Measurements from ENCODE around the gene TYRO3.

TYRO3 gene

GRCh38 chr15:41558400-41559238 is at the start of gene TYRO3:
TSS of gene TYRO3 (plus strand) at chr15:41559212. CDS start at chr15:41559258, 46 bp downstream.
- H3K27me3 ChIP-seq (ENCODE audit: insufficient read depth, low read length), result no peaks in the 10 kb centered on the region
- H3K4me1 ChIP-seq (ENCODE audit: control insufficient read depth, insufficient read depth, low read length, unreplicated experiment), result peaks cover 18% of the 10 kb centered on the region
- H3K27ac ChIP-seq (ENCODE audit: low read depth, low read length), result peak within 1 kb of the TSS; percentile 51
- peak within 1 kb of the TSS; percentile 97 for H2AFZ ChIP-seq (ENCODE audit: low read length, unreplicated experiment)
- H3K36me3 ChIP-seq (ENCODE audit: insufficient read depth, low read length), result no peaks in the 10 kb centered on the region
- no peaks in the 10 kb centered on the region for H3K79me2 ChIP-seq (ENCODE audit: control insufficient read depth, insufficient read depth, low read length, unreplicated experiment)
- peak within 1 kb of the TSS; percentile 89 for H3K4me3 ChIP-seq (ENCODE audit: low read depth, low read length)

GRCh38 chr15:41510728-41511127 is 48.3 kb upstream of the TYRO3 start:
- H3K79me2 ChIP-seq (ENCODE audit: control insufficient read depth, insufficient read depth, low read length, unreplicated experiment), result no peaks in the 10 kb centered on the region
- H3K4me1 ChIP-seq (ENCODE audit: control insufficient read depth, insufficient read depth, low read length, unreplicated experiment), result peaks cover 11% of the 10 kb centered on the region
- no peak overlapping the region for H2AFZ ChIP-seq (ENCODE audit: low read length, unreplicated experiment)
- no peak overlapping the region for H3K4me3 ChIP-seq (ENCODE audit: low read depth, low read length)
- peaks cover 34% of the 10 kb centered on the region for H3K27me3 ChIP-seq (ENCODE audit: insufficient read depth, low read length)
- H3K36me3 ChIP-seq (ENCODE audit: insufficient read depth, low read length), result no peaks in the 10 kb centered on the region
- H3K27ac ChIP-seq (ENCODE audit: low read depth, low read length), result no peak overlapping the region

GRCh38 chr15:41511331-41511898 is 47.6 kb upstream of the TYRO3 start:
- no peak overlapping the region for H3K27ac ChIP-seq (ENCODE audit: low read depth, low read length)

GRCh38 chr15:41511899-41512369 is 47.1 kb upstream of the TYRO3 start:
- H3K27me3 ChIP-seq (ENCODE audit: insufficient read depth, low read length), result peaks cover 34% of the 10 kb centered on the region
- H3K36me3 ChIP-seq (ENCODE audit: insufficient read depth, low read length), result no peaks in the 10 kb centered on the region
- no peak overlapping the region for H3K27ac ChIP-seq (ENCODE audit: low read depth, low read length)
- peaks cover 11% of the 10 kb centered on the region for H3K4me1 ChIP-seq (ENCODE audit: control insufficient read depth, insufficient read depth, low read length, unreplicated experiment)
- no peak overlapping the region for H2AFZ ChIP-seq (ENCODE audit: low read length, unreplicated experiment)
- H3K79me2 ChIP-seq (ENCODE audit: control insufficient read depth, insufficient read depth, low read length, unreplicated experiment), result no peaks in the 10 kb centered on the region
- H3K4me3 ChIP-seq (ENCODE audit: low read depth, low read length), result peak overlapping the region; percentile 51

More at GRCh38 chr15:41511331-41511898, 47.6 kb upstream of the TYRO3 start:
- Histone ChIP-seq H3K4me1 (ENCODE audit: control insufficient read depth, insufficient read depth, low read length, unreplicated experiment) (peaks cover 11% of the 10 kb centered on the region), H3K27me3 (ENCODE audit: insufficient read depth, low read length) (peaks cover 34% of the 10 kb centered on the region), H3K4me3 (ENCODE audit: low read depth, low read length) (no peak overlapping the region), H2AFZ (ENCODE audit: low read length, unreplicated experiment) (no peak overlapping the region), H3K79me2 (ENCODE audit: control insufficient read depth, insufficient read depth, low read length, unreplicated experiment) (no peaks in the 10 kb centered on the region), H3K36me3 (ENCODE audit: insufficient read depth, low read length) (no peaks in the 10 kb centered on the region)

- Histone ChIP-seq H3K79me2 (ENCODE audit: control insufficient read depth, insufficient read depth, low read length, unreplicated experiment) (no peaks in the 10 kb centered on the region), H3K4me3 (ENCODE audit: low read depth, low read length) (peak overlapping the region; percentile 54), H3K36me3 (ENCODE audit: insufficient read depth, low read length) (no peaks in the 10 kb centered on the region), H3K27me3 (ENCODE audit: insufficient read depth, low read length) (peaks cover 34% of the 10 kb centered on the region), H3K27ac (ENCODE audit: low read depth, low read length) (no peak overlapping the region), H3K4me1 (ENCODE audit: control insufficient read depth, insufficient read depth, low read length, unreplicated experiment) (peaks cover 11% of the 10 kb centered on the region), H2AFZ (ENCODE audit: low read length, unreplicated experiment) (no peak overlapping the region)
Observed at GRCh38 chr15:41512512-41512939, 46.5 kb upstream of the TYRO3 start.

- H3K4me3 ChIP-seq (ENCODE audit: low read depth, low read length), result peak overlapping the region; percentile 54
- H2AFZ ChIP-seq (ENCODE audit: low read length, unreplicated experiment), result no peak overlapping the region
- no peaks in the 10 kb centered on the region for H3K36me3 ChIP-seq (ENCODE audit: insufficient read depth, low read length)
- H3K27ac ChIP-seq (ENCODE audit: low read depth, low read length), result no peak overlapping the region
- peaks cover 34% of the 10 kb centered on the region for H3K27me3 ChIP-seq (ENCODE audit: insufficient read depth, low read length)
- no peaks in the 10 kb centered on the region for H3K79me2 ChIP-seq (ENCODE audit: control insufficient read depth, insufficient read depth, low read length, unreplicated experiment)
- peaks cover 11% of the 10 kb centered on the region for H3K4me1 ChIP-seq (ENCODE audit: control insufficient read depth, insufficient read depth, low read length, unreplicated experiment)
Observed at GRCh38 chr15:41512940-41513505, 46.0 kb upstream of the TYRO3 start.

GRCh38 chr15:41513506-41514227 is 45.3 kb upstream of the TYRO3 start, which contains the start of gene LTK:
TSS of gene LTK (minus strand) at chr15:41513827. CDS start at chr15:41513709, 118 bp downstream.
- H3K36me3 ChIP-seq (ENCODE audit: insufficient read depth, low read length), result no peaks in the 10 kb centered on the region
- peaks cover 11% of the 10 kb centered on the region for H3K4me1 ChIP-seq (ENCODE audit: control insufficient read depth, insufficient read depth, low read length, unreplicated experiment)
- H2AFZ ChIP-seq (ENCODE audit: low read length, unreplicated experiment), result no peak within 1 kb of the TSS
- H3K4me3 ChIP-seq (ENCODE audit: low read depth, low read length), result peak within 1 kb of the TSS; percentile 54
- no peaks in the 10 kb centered on the region for H3K79me2 ChIP-seq (ENCODE audit: control insufficient read depth, insufficient read depth, low read length, unreplicated experiment)
- no peak within 1 kb of the TSS for H3K27ac ChIP-seq (ENCODE audit: low read depth, low read length)
- peaks cover 34% of the 10 kb centered on the region for H3K27me3 ChIP-seq (ENCODE audit: insufficient read depth, low read length)

GRCh38 chr15:41517895-41518449 is 41.0 kb upstream of the TYRO3 start:
- H2AFZ ChIP-seq (ENCODE audit: low read length, unreplicated experiment), result no peak overlapping the region
- no peak overlapping the region for H3K27ac ChIP-seq (ENCODE audit: low read depth, low read length)
- H3K4me3 ChIP-seq (ENCODE audit: low read depth, low read length), result no peak overlapping the region
- no peaks in the 10 kb centered on the region for H3K36me3 ChIP-seq (ENCODE audit: insufficient read depth, low read length)
- no peaks in the 10 kb centered on the region for H3K79me2 ChIP-seq (ENCODE audit: control insufficient read depth, insufficient read depth, low read length, unreplicated experiment)
- peaks cover 10% of the 10 kb centered on the region for H3K27me3 ChIP-seq (ENCODE audit: insufficient read depth, low read length)
- peaks cover 7% of the 10 kb centered on the region for H3K4me1 ChIP-seq (ENCODE audit: control insufficient read depth, insufficient read depth, low read length, unreplicated experiment)

GRCh38 chr15:41520636-41521035 is 38.4 kb upstream of the TYRO3 start:
- no peaks in the 10 kb centered on the region for H3K36me3 ChIP-seq (ENCODE audit: insufficient read depth, low read length)
- H2AFZ ChIP-seq (ENCODE audit: low read length, unreplicated experiment), result no peak overlapping the region
- H3K79me2 ChIP-seq (ENCODE audit: control insufficient read depth, insufficient read depth, low read length, unreplicated experiment), result no peaks in the 10 kb centered on the region
- H3K27ac ChIP-seq (ENCODE audit: low read depth, low read length), result no peak overlapping the region
- H3K4me3 ChIP-seq (ENCODE audit: low read depth, low read length), result no peak overlapping the region
- no peaks in the 10 kb centered on the region for H3K27me3 ChIP-seq (ENCODE audit: insufficient read depth, low read length)
- no peaks in the 10 kb centered on the region for H3K4me1 ChIP-seq (ENCODE audit: control insufficient read depth, insufficient read depth, low read length, unreplicated experiment)

- Histone ChIP-seq H3K27ac (ENCODE audit: low read depth, low read length) (no peak overlapping the region), H3K36me3 (ENCODE audit: insufficient read depth, low read length) (0 out of 2 replicates have a peak, but pooled peaks cover 3% of the 10 kb centered on the region), H3K79me2 (ENCODE audit: control insufficient read depth, insufficient read depth, low read length, unreplicated experiment) (no peaks in the 10 kb centered on the region), H3K4me3 (ENCODE audit: low read depth, low read length) (no peak overlapping the region), H2AFZ (ENCODE audit: low read length, unreplicated experiment) (no peak overlapping the region), H3K4me1 (ENCODE audit: control insufficient read depth, insufficient read depth, low read length, unreplicated experiment) (no peaks in the 10 kb centered on the region), H3K27me3 (ENCODE audit: insufficient read depth, low read length) (no peaks in the 10 kb centered on the region)
Observed at GRCh38 chr15:41521614-41522013, 37.4 kb upstream of the TYRO3 start.
